ENCODE results near the gene RAD51B.

The RAD51B gene

GRCh38 chr14:67982711-67983608 lies 163.4 kb downstream of the RAD51B start:
- H2AFZ ChIP-seq (ENCODE audit: low read length): no peak overlapping the region
- no peaks in the 10 kb centered on the region for H4K20me1 ChIP-seq (ENCODE audit: insufficient read depth, low read length)
- no peak for TF ChIP-seq CTCF (IDR thresholded peaks at IDR 0.05; ENCODE audit: low read length)
- no peak for TF ChIP-seq EZH2 (optimal IDR thresholded peaks at IDR 0.05; ENCODE audit: low read depth, low read length)
- no peak for TF ChIP-seq EZH2phosphoT487 (IDR thresholded peaks at IDR 0.05; ENCODE audit: low read length)
- no peaks in the 10 kb centered on the region for H3K4me1 ChIP-seq (ENCODE audit: low read length)
- H3K9me3 ChIP-seq (replicated peaks; ENCODE audit: insufficient read depth, low read length): no peaks in the 10 kb centered on the region
- no peak overlapping the region for H3K9ac ChIP-seq (ENCODE audit: low read length)
- no peaks in the 10 kb centered on the region for H3K36me3 ChIP-seq (replicated peaks; ENCODE audit: insufficient read depth, low read length)
- H3F3A ChIP-seq (ENCODE audit: insufficient read depth, low read length): no peaks in the 10 kb centered on the region
- no peaks in the 10 kb centered on the region for H3K9me2 ChIP-seq (replicated peaks; ENCODE audit: insufficient read depth, low read length)
- no peaks in the 10 kb centered on the region for H3K27me3 ChIP-seq (replicated peaks; ENCODE audit: insufficient read depth, low read length)
- no peak overlapping the region for H3K27ac ChIP-seq (ENCODE audit: low read length)
- H3K79me2 ChIP-seq (ENCODE audit: low read length): no peaks in the 10 kb centered on the region
- H3K4me3 ChIP-seq (ENCODE audit: low read length): no peak overlapping the region
- H3K4me2 ChIP-seq (ENCODE audit: low read depth, low read length): no peak overlapping the region
- no peak for DNase-seq

GRCh38 chr14:67984274-67984673 lies 164.7 kb downstream of the RAD51B start:
- DNase-seq: no peak
- Histone ChIP-seq H3F3A (ENCODE audit: insufficient read depth, low read length) (no peaks in the 10 kb centered on the region), H3K9me3 (replicated peaks; ENCODE audit: insufficient read depth, low read length) (no peaks in the 10 kb centered on the region)

GRCh38 chr14:67986131-67986841 lies 166.7 kb downstream of the RAD51B start:
- Histone ChIP-seq H3K27me3 (replicated peaks; ENCODE audit: insufficient read depth, low read length) (no peaks in the 10 kb centered on the region), H3K4me1 (ENCODE audit: low read length) (no peaks in the 10 kb centered on the region), H4K20me1 (ENCODE audit: insufficient read depth, low read length) (no peaks in the 10 kb centered on the region), H3K4me2 (ENCODE audit: low read depth, low read length) (no peak overlapping the region), H2AFZ (ENCODE audit: low read length) (no peak overlapping the region), H3K27ac (ENCODE audit: low read length) (no peak overlapping the region), H3F3A (ENCODE audit: insufficient read depth, low read length) (no peaks in the 10 kb centered on the region), H3K4me3 (ENCODE audit: low read length) (no peak overlapping the region), H3K9me2 (replicated peaks; ENCODE audit: insufficient read depth, low read length) (no peaks in the 10 kb centered on the region), H3K36me3 (replicated peaks; ENCODE audit: insufficient read depth, low read length) (no peaks in the 10 kb centered on the region), H3K9me3 (replicated peaks; ENCODE audit: insufficient read depth, low read length) (no peaks in the 10 kb centered on the region), H3K79me2 (ENCODE audit: low read length) (no peaks in the 10 kb centered on the region), H3K9ac (ENCODE audit: low read length) (no peak overlapping the region)
- TF ChIP-seq CTCF (IDR thresholded peaks at IDR 0.05; ENCODE audit: low read length): no peak
- TF ChIP-seq EZH2phosphoT487 (IDR thresholded peaks at IDR 0.05; ENCODE audit: low read length): no peak
- no peak for TF ChIP-seq EZH2 (optimal IDR thresholded peaks at IDR 0.05; ENCODE audit: low read depth, low read length)
- DNase-seq: no peak

More at GRCh38 chr14:67984274-67984673, 164.7 kb downstream of the RAD51B start:
- H3K36me3 ChIP-seq (replicated peaks; ENCODE audit: insufficient read depth, low read length): no peaks in the 10 kb centered on the region
- H3K9me2 ChIP-seq (replicated peaks; ENCODE audit: insufficient read depth, low read length): no peaks in the 10 kb centered on the region
- H3K4me1 ChIP-seq (ENCODE audit: low read length): no peaks in the 10 kb centered on the region
- no peak overlapping the region for H2AFZ ChIP-seq (ENCODE audit: low read length)
- H3K9ac ChIP-seq (ENCODE audit: low read length): no peak overlapping the region
- no peak overlapping the region for H3K4me3 ChIP-seq (ENCODE audit: low read length)
- H3K27me3 ChIP-seq (replicated peaks; ENCODE audit: insufficient read depth, low read length): no peaks in the 10 kb centered on the region
- H4K20me1 ChIP-seq (ENCODE audit: insufficient read depth, low read length): no peaks in the 10 kb centered on the region
- H3K79me2 ChIP-seq (ENCODE audit: low read length): no peaks in the 10 kb centered on the region
- TF ChIP-seq CTCF (IDR thresholded peaks at IDR 0.05; ENCODE audit: low read length) (no peak), EZH2 (optimal IDR thresholded peaks at IDR 0.05; ENCODE audit: low read depth, low read length) (no peak), EZH2phosphoT487 (IDR thresholded peaks at IDR 0.05; ENCODE audit: low read length) (no peak)
- no peak overlapping the region for H3K27ac ChIP-seq (ENCODE audit: low read length)
- no peak overlapping the region for H3K4me2 ChIP-seq (ENCODE audit: low read depth, low read length)
